K562 (cell line): ENCODE data around the gene CCDC85C. TPM values are rescaled to one million over a fixed set of nuclear protein-coding genes. Genes with fewer than 3 reads are reported as not detected.

Experiments
- ATAC-seq: fragments of 200-7000 bp; cut with Tn5 transposase; 3 replicates; pipeline ENCODE4 v1.9.1; 2020; ENCODE audit warnings: moderate library complexity
- BruUV-seq: library from RNA; stranded (reverse); fragments of 400-500 nt; replicated peaks from 2 replicates; lab custom pipeline; 2021; lab: Mats Ljungman, UMichigan
- CTCF ChIA-PET: fragments of 300-600 bp; formaldehyde crosslinking; extraction: SDS; loops from one replicate; lab custom pipeline; 2021; ENCODE audit warnings: low intra/inter-chr PET ratio; lab: Yijun Ruan, JAX
- POLR2A ChIA-PET: fragments of 300-600, 350-650 bp; sonication (Branson Sonifier 250); formaldehyde crosslinking; extraction: SDS; loops from one replicate; lab custom pipeline; 2021; ENCODE audit warnings: antibody characterized with exemption, inconsistent platforms; lab: Yijun Ruan, JAX
- DNase-seq, 4 experiments: peaks; one replicate each; pipeline versions ENCODE4 v3.0.0 to v3.0.0-alpha.2; 2011 to 2018; ENCODE audit warnings: low spot score in 3 of 4, mixed read lengths in 3 of 4; ENCODE audit errors: extremely low read depth in 1 of 4
- FAIRE-seq: peaks from 2 replicates; lab custom pipeline; 2011; peaks lifted over from hg19 to GRCh38; lab: Jason Lieb, UNC
- H2AFZ ChIP-seq: 2 replicates; pipeline ENCODE4 v1.6.0; 2011; ENCODE audit warnings: low read depth, low read length, control low read depth, inconsistent platforms
- H3K27ac ChIP-seq: fragments of 200-600 bp; 3 replicates; pipeline ENCODE4 v1.8.0; 2011; ENCODE audit warnings: low read depth, mild to moderate bottlenecking, control low read depth, inconsistent platforms, low read length, moderate library complexity, mixed read lengths; ENCODE audit errors: extremely low read depth
- H3K27me3 ChIP-seq, 2 experiments: fragments of 300-600 bp in 1 of 2; 2 replicates in 1 of 2; 3 replicates in 1 of 2; pipeline versions ENCODE4 v1.6.0 to v1.8.0; 2011; ENCODE audit warnings: inconsistent platforms in 2 of 2, low read length in 2 of 2, mild to moderate bottlenecking in 1 of 2, mixed read lengths in 1 of 2, moderate library complexity in 1 of 2; ENCODE audit not compliant: control insufficient read depth in 2 of 2, insufficient read depth in 2 of 2
- H3K36me3 ChIP-seq: fragments of 300-600 bp; 3 replicates; pipeline ENCODE4 v1.8.0; 2011; ENCODE audit warnings: mild to moderate bottlenecking, low read length, inconsistent platforms; ENCODE audit not compliant: control insufficient read depth, insufficient read depth
- H3K4me1 ChIP-seq, 2 experiments: fragments of 200-600 bp in 1 of 2; replicated peaks in 1 of 2; 2 replicates in 1 of 2; 3 replicates in 1 of 2; pipeline versions ENCODE4 v1.5.1 to v1.8.0; 2011; ENCODE audit warnings: inconsistent platforms in 2 of 2, low read length in 2 of 2, mild to moderate bottlenecking in 1 of 2, mixed read lengths in 1 of 2, moderate library complexity in 1 of 2; ENCODE audit not compliant: control insufficient read depth in 2 of 2, insufficient read depth in 2 of 2
- H3K4me2 ChIP-seq: 2 replicates; pipeline ENCODE4 v1.6.1; 2011; ENCODE audit warnings: low read length, control low read depth, inconsistent platforms, mixed read lengths; ENCODE audit not compliant: insufficient read depth
- H3K4me3 ChIP-seq: fragments of 200-600 bp; sonication (generic), shearing (Covaris generic); 2 replicates; pipeline ENCODE4 v1.5.1; 2016; ENCODE audit warnings: control low read depth, inconsistent platforms
- H3K79me2 ChIP-seq: fragments of 200-600 bp; 3 replicates; pipeline ENCODE4 v1.8.0; 2011; ENCODE audit warnings: low read length, inconsistent platforms; ENCODE audit not compliant: control insufficient read depth, insufficient read depth
- H3K9ac ChIP-seq, 2 experiments: 2 replicates each; pipeline versions ENCODE4 v1.6.0 to v1.6.1; 2011; ENCODE audit warnings: low read depth in 2 of 2, low read length in 2 of 2, control low read depth in 1 of 2, inconsistent platforms in 1 of 2, mild to moderate bottlenecking in 1 of 2, mixed read lengths in 1 of 2; ENCODE audit not compliant: insufficient read depth in 1 of 2
- H3K9me1 ChIP-seq: one replicate; pipeline ENCODE4 v1.6.0; 2011; ENCODE audit warnings: inconsistent platforms, mild to moderate bottlenecking, low read length, moderate library complexity; ENCODE audit not compliant: control insufficient read depth, insufficient read depth
- H3K9me3 ChIP-seq: replicated peaks from 2 replicates; pipeline ENCODE4 v1.5.1; 2011; ENCODE audit warnings: low read depth, low read length, inconsistent platforms; ENCODE audit not compliant: control insufficient read depth, insufficient read depth
- H4K20me1 ChIP-seq: replicated peaks from 2 replicates; pipeline ENCODE4 v1.6.1; 2011; ENCODE audit warnings: low read length, inconsistent platforms, mixed read lengths; ENCODE audit not compliant: control insufficient read depth, insufficient read depth
- CREM ChIP-seq: IDR thresholded peaks from 2 replicates; pipeline ENCODE4 v1.6.1; 2014; ENCODE audit warnings: antibody characterized with exemption, low read depth
- FOS ChIP-seq: IDR thresholded peaks from 3 replicates; pipeline ENCODE4 v1.6.1; 2011; ENCODE audit not compliant: insufficient read length; ENCODE audit errors: extremely low read depth
- HDAC6 ChIP-seq: IDR thresholded peaks from 2 replicates; pipeline ENCODE4 v1.6.1; 2012; ENCODE audit warnings: low read depth, mild to moderate bottlenecking, control low read depth, inconsistent platforms, low read length, moderate library complexity
- NONO ChIP-seq, 2 experiments: fragments of 200-400 bp in 1 of 2; fragments of 450-650 bp in 1 of 2; formaldehyde crosslinking in 1 of 2; IDR thresholded peaks; 2 replicates each; pipeline ENCODE4 v1.6.1; 2017; ENCODE audit warnings: low read depth in 2 of 2, mild to moderate bottlenecking in 2 of 2, moderate library complexity in 2 of 2, low read length in 1 of 2
- SP1 ChIP-seq: sonication (generic); formaldehyde crosslinking; IDR thresholded peaks from 2 replicates; pipeline ENCODE4 v1.8.1; 2022; ENCODE audit warnings: mild to moderate bottlenecking, missing genetic modification reagents
- ZKSCAN1 ChIP-seq: fragments of 150-350 bp; IDR thresholded peaks from 2 replicates; pipeline ENCODE4 v1.6.1; 2016; ENCODE audit warnings: low read depth, low read length
- WGBS: fragments of 100-300 bp; shearing (Covaris generic); methylation state at CpG from one replicate; pipeline ENCODE4 v1.1.6; 2016; ENCODE audit warnings: low coverage, mixed read lengths; ENCODE audit not compliant: insufficient coverage; ENCODE audit errors: missing lambda C conversion rate; 5-methylcytosine and 5-hydroxymethylcytosine counted together
- in situ Hi-C: fragments of 300-500 bp; cut with MboI; formaldehyde crosslinking; loops from 4 replicates; pipeline ENCODE4 v1.15.0; 2018; ENCODE audit warnings: inconsistent platforms, mixed read lengths
- intact Hi-C: fragments of 100-400 bp; cut with micrococcal nuclease; formaldehyde crosslinking; loops from 2 replicates; pipeline ENCODE4 v1.14.2; 2022
- polyA plus RNA-seq, 8 experiments: library from polyadenylated mRNA; depleted of rRNA in 4 of 8; stranded (reverse) in 5 of 8; unstranded in 3 of 8; fragments of >200 nt; fragmentation: Nextera tagmentation in 2 of 8; fragmentation: Illumina TruSeq in 1 of 8; extraction: Ambion mirVana in 2 of 8; extraction: Trizol in 1 of 8; gene quantifications; 2 replicates each; pipeline versions ENCODE4 v1.2.1 to v1.2.3, GENCODE V29; 2011 to 2014; ENCODE audit warnings: inconsistent platforms in 1 of 8, missing spikeins in 1 of 8
- total RNA-seq, 7 experiments: library from RNA; depleted of rRNA in 6 of 7; stranded (reverse); fragments of >200 nt in 6 of 7; fragmentation: Illumina TruSeq in 2 of 7; extraction: Trizol in 2 of 7; gene quantifications; 2 replicates each; pipeline versions ENCODE4 v1.2.1 to v1.2.3, GENCODE V29; 2011 to 2021; ENCODE audit warnings: low replicate concordance in 1 of 7
- TF ChIP-seq, protein P1 (sequence below): fragments of 450-650 bp; formaldehyde crosslinking; IDR thresholded peaks from 2 replicates; pipeline ENCODE4 v1.4.0; 2022; ENCODE audit warnings: missing genetic modification characterization

Gene CCDC85C
- total and polyA plus RNA-seq, 9 of the 15 experiments (the other 6 are each of a cell fraction or from before 2014, with no cell fraction given): 0.18 to 22.0 (median 6.3) TPM

DNA sequence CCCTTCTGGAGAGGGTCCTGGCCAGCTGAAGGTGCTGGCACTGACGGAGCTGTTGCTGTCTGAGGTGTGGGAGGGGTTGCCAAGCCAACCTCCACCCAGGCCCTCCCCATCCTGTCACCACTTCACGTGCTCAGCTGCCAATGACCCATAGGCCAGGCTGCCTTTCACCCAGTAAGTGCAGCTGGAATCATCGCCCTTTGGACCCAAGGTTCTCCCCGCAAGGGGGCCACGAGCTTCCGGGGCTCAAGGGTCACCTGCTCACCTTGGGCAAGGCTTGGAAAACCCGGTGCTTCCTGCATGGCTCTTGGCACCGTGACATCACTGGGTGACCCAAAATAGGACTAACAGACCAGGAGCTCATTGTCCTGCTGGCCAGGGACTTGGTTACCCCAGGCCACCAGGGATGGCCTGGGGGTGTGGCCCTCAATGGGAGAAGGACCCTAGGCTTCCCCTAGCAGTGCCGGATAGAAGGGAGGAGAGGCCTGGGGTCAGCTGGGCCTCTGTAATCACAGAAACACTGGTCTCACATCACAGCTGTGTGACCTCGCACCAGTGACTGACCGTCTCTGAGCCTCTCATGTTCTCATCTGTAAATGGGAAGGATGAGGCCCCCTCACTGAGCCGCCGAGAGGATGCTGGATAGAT, 51.3 kb downstream of the CCDC85C start:
- POLR2A ChIA-PET: no interaction called here
- no peaks in the 10 kb centered on the region for H3K9me1 ChIP-seq
- no peak overlapping the region for H2AFZ ChIP-seq
- H3K4me3 ChIP-seq: no peak overlapping the region
- BruUV-seq: no TSS peak
- TF ChIP-seq CREM (no peak), FOS (no peak), HDAC6 (no peak), NONO (IDR thresholded peaks at IDR 0.05; ENCODE audit: low read depth in 2 of 2, low read length in 1 of 2) (no peak), SP1 (CRISPR knock-in tag) (no peak), ZKSCAN1 (no peak)
- TF ChIP-seq, protein P1, sequence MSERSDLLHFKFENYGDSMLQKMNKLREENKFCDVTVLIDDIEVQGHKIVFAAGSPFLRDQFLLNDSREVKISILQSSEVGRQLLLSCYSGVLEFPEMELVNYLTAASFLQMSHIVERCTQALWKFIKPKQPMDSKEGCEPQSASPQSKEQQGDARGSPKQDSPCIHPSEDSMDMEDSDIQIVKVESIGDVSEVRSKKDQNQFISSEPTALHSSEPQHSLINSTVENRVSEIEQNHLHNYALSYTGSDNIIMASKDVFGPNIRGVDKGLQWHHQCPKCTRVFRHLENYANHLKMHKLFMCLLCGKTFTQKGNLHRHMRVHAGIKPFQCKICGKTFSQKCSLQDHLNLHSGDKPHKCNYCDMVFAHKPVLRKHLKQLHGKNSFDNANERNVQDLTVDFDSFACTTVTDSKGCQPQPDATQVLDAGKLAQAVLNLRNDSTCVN (CRISPR knock-in tag): no peak
- peaks cover 34% of the 10 kb centered on the region for H4K20me1 ChIP-seq
- no peak overlapping the region for H3K9ac ChIP-seq
- H3K79me2 ChIP-seq: no peaks in the 10 kb centered on the region; the same call in 2 of the 3 replicates
- no peaks in the 10 kb centered on the region for H3K36me3 ChIP-seq
- WGBS: 67% methylated on average over 7 of the region's 13 CpGs
- no peaks in the 10 kb centered on the region for H3K27me3 ChIP-seq
- DNase-seq: no peak
- ATAC-seq: no peak
- intact Hi-C loops (no loop called here), in situ Hi-C loops (no loop called here)
- H3K9me3 ChIP-seq: no peaks in the 10 kb centered on the region
- CTCF ChIA-PET: no interaction called here
- no peak overlapping the region for H3K27ac ChIP-seq
- no peak for FAIRE-seq
- H3K4me1 ChIP-seq: peaks cover 0 to 15% of the 10 kb centered on the region in 2 experiments; a peak in 2 of 5 replicates
- no peak overlapping the region for H3K4me2 ChIP-seq
